Measurements from ENCODE around the gene TMSB15B. TPM values are rescaled to one million over a fixed set of nuclear protein-coding genes. Genes with fewer than 3 reads are reported as not detected.
"Not testable (repeated sequence)": the region's sequence is repeated elsewhere in the genome, so short reads cannot be mapped to it uniquely, and the experiment has no call there.

The TMSB15B gene
- total RNA-seq, 2 donors from 2014 or later, result 1.0 to 1.9 TPM

DNA sequence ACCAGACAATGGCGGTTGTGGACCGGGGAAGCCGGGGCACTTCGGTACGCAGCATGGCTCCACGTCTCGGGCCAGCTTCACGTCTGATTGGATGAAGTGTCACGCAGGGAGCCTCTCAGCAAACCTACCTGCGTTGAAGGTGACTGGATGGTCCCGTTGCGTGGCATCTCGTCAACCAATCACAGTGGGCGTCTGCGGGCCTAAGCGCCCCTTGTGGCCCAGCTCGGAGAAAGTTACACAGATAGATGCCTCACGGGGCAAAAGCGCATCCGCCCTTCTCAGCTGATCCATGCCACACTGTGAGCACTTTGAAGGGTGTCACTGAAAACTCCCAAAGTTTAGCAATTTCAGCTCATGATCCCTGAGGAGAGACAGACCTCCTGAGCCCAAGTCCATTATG lies 51.2 kb downstream of the TMSB15B start, which contains the start of gene H2BW1:
TSS of gene H2BW1 (minus strand) at position 103 of the 400 bp plus-strand sequence. CDS start 132 bp downstream, outside the sequence.
- no peak for DNase-seq
- intact Hi-C loops (cut with DNase I), result no loop called here
- no peak for ATAC-seq

DNA sequence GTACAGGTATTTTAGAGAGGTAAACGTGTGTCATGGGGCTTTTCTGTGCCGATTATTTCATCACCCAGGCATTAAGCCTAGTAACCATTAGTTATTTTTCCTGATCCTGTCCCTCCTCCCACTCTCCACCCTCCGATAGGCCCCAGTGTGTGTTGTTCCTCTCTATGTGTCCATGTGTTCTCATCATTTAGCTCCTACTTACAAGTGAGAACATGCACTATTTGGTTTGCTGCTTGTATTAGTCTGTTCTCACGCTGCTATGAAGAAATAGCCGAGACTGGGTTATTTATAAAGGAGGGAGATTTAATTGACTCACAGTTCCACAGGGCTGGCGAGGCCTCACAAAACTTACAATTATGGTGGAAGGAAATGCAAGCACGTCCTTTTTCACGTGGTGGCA lies 53.1 kb downstream of the TMSB15B start:
- intact Hi-C loops (cut with DNase I); ATAC-seq; DNase-seq: not testable (repeated sequence)

Other genes with a start within 250 kb of the TMSB15B start
- 10 to 100 TPM in 1 of 2 donors, 1 to 10 TPM in 1; 7.6 to 16.0 TPM for gene PLP1, start 185.8 kb upstream of the TMSB15B start, total RNA-seq
- gene RAB9B, start 130.4 kb upstream of the TMSB15B start, total RNA-seq, result 10 to 100 TPM; 14.6 to 21.4 TPM
- gene H2BW1, start 51.1 kb downstream of the TMSB15B start, total RNA-seq, result not detected
- gene H2BW2, start 77.3 kb downstream of the TMSB15B start, total RNA-seq, result not detected
- under 1 TPM; 0.32 to 0.34 TPM for gene TMSB15C, start 113.6 kb downstream of the TMSB15B start, total RNA-seq
- gene ZCCHC18, start 149.9 kb downstream of the TMSB15B start, total RNA-seq, result under 1 TPM; 0.32 to 0.42 TPM
- 10 to 100 TPM in 1 of 2 donors, 1 to 10 TPM in 1; 8.6 to 10.2 TPM for gene SLC25A53, start 194.4 kb downstream of the TMSB15B start, total RNA-seq
- 10 to 100 TPM; 11.7 to 14.1 TPM for gene FAM199X, start 203.8 kb downstream of the TMSB15B start, total RNA-seq